Naive thymus-derived CD8-positive, alpha-beta T cell (primary cell): ENCODE data around the gene KRT84. TPM values are rescaled to one million over a fixed set of nuclear protein-coding genes. Genes with fewer than 3 reads are reported as not detected.
A peak's percentile ranks its signal among the peaks of the same experiment; 100 is the strongest.

Experiments
- ATAC-seq, 2 donors: fragments of 150-1000 bp; cut with Tn5 transposase in 1 of 2; sonication (Bioruptor Pico), chemical (Tn5 transposase) in 1 of 2; 1 replicate in 1 of 2; 2 replicates in 1 of 2; pipeline ENCODE4 v1.10.0; 2021; ENCODE audit warnings: mild to moderate bottlenecking in 2 of 2, moderate library complexity in 2 of 2
- POLR2A ChIA-PET: fragments of 350-600 bp; sonication (Branson Sonifier 250); formaldehyde crosslinking; loops from one replicate; lab custom pipeline; 2021; ENCODE audit warnings: antibody characterized with exemption; lab: Charles Lee
- DNase-seq, 10 donors: peaks; one replicate each; pipeline versions ENCODE4 v3.0.0 to v3.0.0-alpha.2; 2020 to 2022
- H3K27ac Mint-ChIP-seq, 10 donors: one replicate each; pipeline ENCODE4 v1.8.0; 2020 to 2022; ENCODE audit warnings: mild to moderate bottlenecking in 10 of 10, mixed read lengths in 10 of 10, moderate library complexity in 4 of 10, inconsistent platforms in 1 of 10
- H3K27me3 Mint-ChIP-seq, 5 donors: one replicate each; pipeline ENCODE4 v1.8.0; 2021 to 2022; ENCODE audit warnings: mixed read lengths in 5 of 5
- H3K36me3 Mint-ChIP-seq, 3 donors: one replicate each; pipeline ENCODE4 v1.8.0; 2020 to 2022; ENCODE audit warnings: mixed read lengths in 3 of 3, mild to moderate bottlenecking in 2 of 3, inconsistent platforms in 1 of 3
- H3K4me1 Mint-ChIP-seq, 4 donors: one replicate each; pipeline ENCODE4 v1.8.0; 2021 to 2022; ENCODE audit warnings: mixed read lengths in 4 of 4
- H3K4me3 Mint-ChIP-seq, 10 donors: one replicate each; pipeline ENCODE4 v1.8.0; 2020 to 2022; ENCODE audit warnings: mild to moderate bottlenecking in 10 of 10, mixed read lengths in 10 of 10, moderate library complexity in 6 of 10, inconsistent platforms in 1 of 10
- H3K9me3 Mint-ChIP-seq, 9 donors: one replicate each; pipeline ENCODE4 v1.8.0; 2020 to 2022; ENCODE audit warnings: mixed read lengths in 9 of 9, mild to moderate bottlenecking in 3 of 9, inconsistent platforms in 1 of 9, moderate library complexity in 1 of 9
- polyA plus RNA-seq, 3 donors: library from polyadenylated mRNA; unstranded; fragments of 300-500 nt; fragmentation: Illumina TruSeq; gene quantifications; one replicate each; pipeline ENCODE4 v1.2.3, GENCODE V29; 2021
- total RNA-seq, 8 experiments: library from RNA in 2 of 8; stranded (reverse) in 2 of 8; gene quantifications; one replicate each; pipeline ENCODE4 v1.2.3 and lab custom pipeline; 2021 to 2026

The KRT84 gene
- not detected for total RNA-seq
- not detected for polyA plus RNA-seq
- total RNA-seq (lab: John Stamatoyannopoulos, UW): 0 to 0.07 (median 0) reads per million in 6 experiments

GRCh38 chr12:52385226-52385702, at the start of gene KRT84:
KRT84 (minus strand) TSS chr12:52385652; CDS start chr12:52385585, 67 bp downstream.
- H3K36me3 Mint-ChIP-seq: no peaks in the 10 kb centered on the region
- peaks cover 10 to 22% (median 17%) of the 10 kb centered on the region in 4 donors for H3K4me1 Mint-ChIP-seq
- H3K4me3 Mint-ChIP-seq: no peak within 1 kb of the TSS
- DNase-seq: no peak
- H3K9me3 Mint-ChIP-seq: no peaks in the 10 kb centered on the region
- H3K27me3 Mint-ChIP-seq: peaks cover 0 to 11% (median 4%) of the 10 kb centered on the region in 5 donors
- ATAC-seq: no peak
- H3K27ac Mint-ChIP-seq: no peak within 1 kb of the TSS
- POLR2A ChIA-PET: no interaction called here

GRCh38 chr12:52434760-52435530, 49.5 kb upstream of the KRT84 start:
- no peaks in the 10 kb centered on the region for H3K9me3 Mint-ChIP-seq
- peaks cover 15 to 77% (median 31%) of the 10 kb centered on the region in 5 donors for H3K27me3 Mint-ChIP-seq
- ATAC-seq (no peak), DNase-seq (no peak)
- H3K27ac Mint-ChIP-seq: no peak overlapping the region
- POLR2A ChIA-PET: no interaction called here
- H3K4me1 Mint-ChIP-seq: peaks cover 0 to 3% (median under 1%) of the 10 kb centered on the region in 4 donors
- no peaks in the 10 kb centered on the region for H3K36me3 Mint-ChIP-seq
- H3K4me3 Mint-ChIP-seq: no peak overlapping the region

GRCh38 chr12:52434081-52434733, 48.8 kb upstream of the KRT84 start, which contains the start of gene KRT75:
KRT75 (minus strand) TSS chr12:52434371; CDS start chr12:52434304, 67 bp downstream.
- no peaks in the 10 kb centered on the region for H3K9me3 Mint-ChIP-seq
- peaks cover 0 to 3% (median under 1%) of the 10 kb centered on the region in 4 donors for H3K4me1 Mint-ChIP-seq
- POLR2A ChIA-PET: no interaction called here
- no peak within 1 kb of the TSS for H3K4me3 Mint-ChIP-seq
- no peak for ATAC-seq
- H3K36me3 Mint-ChIP-seq: no peaks in the 10 kb centered on the region
- peaks cover 15 to 78% (median 27%) of the 10 kb centered on the region in 5 donors for H3K27me3 Mint-ChIP-seq
- no peak for DNase-seq
- no peak within 1 kb of the TSS for H3K27ac Mint-ChIP-seq

- Mint-ChIP-seq H3K36me3 (no peaks in the 10 kb centered on the region), H3K4me3 (no peak overlapping the region), H3K27me3 (peaks cover 15 to 84% (median 32%) of the 10 kb centered on the region in 5 donors), H3K27ac (no peak overlapping the region), H3K4me1 (peaks cover 0 to 3% (median under 1%) of the 10 kb centered on the region in 4 donors), H3K9me3 (no peaks in the 10 kb centered on the region)
- DNase-seq: no peak
- POLR2A ChIA-PET: no interaction called here
- no peak for ATAC-seq
Observed at GRCh38 chr12:52433501-52434080, 48.1 kb upstream of the KRT84 start.

- ATAC-seq (no peak), DNase-seq (no peak)
- H3K36me3 Mint-ChIP-seq: no peaks in the 10 kb centered on the region
- peak overlapping the region in 1 of 10 donors; percentile 30 for H3K27ac Mint-ChIP-seq
- peaks cover 13 to 86% (median 33%) of the 10 kb centered on the region in 5 donors for H3K27me3 Mint-ChIP-seq
- peaks cover 0 to 3% (median under 1%) of the 10 kb centered on the region in 4 donors for H3K4me1 Mint-ChIP-seq
- no peaks in the 10 kb centered on the region for H3K9me3 Mint-ChIP-seq
- H3K4me3 Mint-ChIP-seq: no peak overlapping the region
- POLR2A ChIA-PET: no interaction called here
Observed at GRCh38 chr12:52432559-52433207, 47.2 kb upstream of the KRT84 start.

- Mint-ChIP-seq H3K9me3 (no peaks in the 10 kb centered on the region), H3K27ac (no peak overlapping the region), H3K27me3 (peaks cover 8 to 68% (median 19%) of the 10 kb centered on the region in 5 donors), H3K36me3 (no peaks in the 10 kb centered on the region), H3K4me3 (no peak overlapping the region), H3K4me1 (peaks cover 0 to 1% (median 0%) of the 10 kb centered on the region in 4 donors)
- DNase-seq: no peak
- POLR2A ChIA-PET: interaction anchor here (1.3 kb wide), 1 partner anchor 120 kb away, joined by 3 read pairs; no protein-coding TSS in a partner anchor
- ATAC-seq: no peak
Observed at GRCh38 chr12:52428121-52428520, 42.7 kb upstream of the KRT84 start.

GRCh38 chr12:52427083-52427482, 41.6 kb upstream of the KRT84 start:
- H3K4me1 Mint-ChIP-seq: peaks cover 0 to 1% (median 0%) of the 10 kb centered on the region in 4 donors
- ATAC-seq: no peak
- H3K27me3 Mint-ChIP-seq: peaks cover 4 to 66% (median 14%) of the 10 kb centered on the region in 5 donors
- DNase-seq: no peak
- no peaks in the 10 kb centered on the region for H3K36me3 Mint-ChIP-seq
- H3K4me3 Mint-ChIP-seq: no peak overlapping the region
- no peak overlapping the region for H3K27ac Mint-ChIP-seq
- no peaks in the 10 kb centered on the region for H3K9me3 Mint-ChIP-seq
- POLR2A ChIA-PET: interaction anchor here (0.8 to 1.3 kb wide), 2 partner anchors 53 to 121 kb away, joined by 3 read pairs; no protein-coding TSS in a partner anchor

GRCh38 chr12:52426034-52426433, 40.6 kb upstream of the KRT84 start:
- DNase-seq (no peak), ATAC-seq (no peak)
- H3K36me3 Mint-ChIP-seq: no peaks in the 10 kb centered on the region
- H3K4me3 Mint-ChIP-seq: no peak overlapping the region
- POLR2A ChIA-PET: no interaction called here
- H3K9me3 Mint-ChIP-seq: no peaks in the 10 kb centered on the region
- peaks cover 0 to 1% (median 0%) of the 10 kb centered on the region in 4 donors for H3K4me1 Mint-ChIP-seq
- peaks cover 4 to 64% (median 14%) of the 10 kb centered on the region in 5 donors for H3K27me3 Mint-ChIP-seq
- no peak overlapping the region for H3K27ac Mint-ChIP-seq

GRCh38 chr12:52425466-52425865, 40.0 kb upstream of the KRT84 start:
- Mint-ChIP-seq H3K9me3 (no peaks in the 10 kb centered on the region), H3K4me1 (peaks cover 0 to 1% (median 0%) of the 10 kb centered on the region in 4 donors), H3K4me3 (no peak overlapping the region), H3K27ac (no peak overlapping the region), H3K27me3 (peaks cover 4 to 58% (median 12%) of the 10 kb centered on the region in 5 donors), H3K36me3 (no peaks in the 10 kb centered on the region)
- ATAC-seq (no peak), DNase-seq (no peak)
- POLR2A ChIA-PET: no interaction called here

GRCh38 chr12:52423661-52424500, 38.4 kb upstream of the KRT84 start:
- Mint-ChIP-seq H3K4me3 (no peak overlapping the region), H3K9me3 (no peaks in the 10 kb centered on the region), H3K4me1 (peaks cover 0 to 9% (median 2%) of the 10 kb centered on the region in 4 donors), H3K27ac (peak overlapping the region in 1 of 10 donors; percentile 74), H3K27me3 (peaks cover 4 to 42% (median 8%) of the 10 kb centered on the region in 5 donors), H3K36me3 (no peaks in the 10 kb centered on the region)
- ATAC-seq (no peak), DNase-seq (no peak)
- POLR2A ChIA-PET: no interaction called here

GRCh38 chr12:52423035-52423434, 37.6 kb upstream of the KRT84 start:
- Mint-ChIP-seq H3K9me3 (no peaks in the 10 kb centered on the region), H3K4me1 (peaks cover 0 to 9% (median 2%) of the 10 kb centered on the region in 4 donors), H3K36me3 (no peaks in the 10 kb centered on the region), H3K27ac (peak overlapping the region in 1 of 10 donors; percentile 77), H3K27me3 (peaks cover 4 to 35% (median 7%) of the 10 kb centered on the region in 5 donors), H3K4me3 (no peak overlapping the region)
- POLR2A ChIA-PET: no interaction called here
- DNase-seq: no peak
- no peak for ATAC-seq
